Sigmoid colon (tissue), 4 donors: ENCODE measurements around the gene TEKT5.

ENCODE experiments used
- EP300 ChIP-seq, 4 donors: sonication (generic); formaldehyde crosslinking; IDR thresholded peaks; one replicate each; pipeline ENCODE4 v1.6.1; 2017; ENCODE audit warnings: antibody characterized with exemption in 4 of 4
- POLR2A ChIP-seq, 2 donors: fragments of 450-650 bp; IDR thresholded peaks; one replicate each; pipeline ENCODE4 v1.6.1; 2016; ENCODE audit warnings: antibody characterized with exemption in 2 of 2, mild to moderate bottlenecking in 2 of 2, moderate library complexity in 2 of 2
- POLR2AphosphoS5 ChIP-seq, 4 donors: sonication (generic); formaldehyde crosslinking; IDR thresholded peaks; one replicate each; pipeline ENCODE4 v1.6.1; 2017; ENCODE audit warnings: antibody characterized with exemption in 4 of 4
- TF ChIP-seq, protein P1 (sequence below), 4 experiments: fragments of 450-650 bp in 3 of 4; fragments of 200-600 bp in 1 of 4; IDR thresholded peaks; one replicate each; pipeline ENCODE4 v1.5.1; 2016 to 2019; ENCODE audit warnings: antibody characterized with exemption in 4 of 4, mild to moderate bottlenecking in 3 of 4, moderate library complexity in 2 of 4

DNA sequence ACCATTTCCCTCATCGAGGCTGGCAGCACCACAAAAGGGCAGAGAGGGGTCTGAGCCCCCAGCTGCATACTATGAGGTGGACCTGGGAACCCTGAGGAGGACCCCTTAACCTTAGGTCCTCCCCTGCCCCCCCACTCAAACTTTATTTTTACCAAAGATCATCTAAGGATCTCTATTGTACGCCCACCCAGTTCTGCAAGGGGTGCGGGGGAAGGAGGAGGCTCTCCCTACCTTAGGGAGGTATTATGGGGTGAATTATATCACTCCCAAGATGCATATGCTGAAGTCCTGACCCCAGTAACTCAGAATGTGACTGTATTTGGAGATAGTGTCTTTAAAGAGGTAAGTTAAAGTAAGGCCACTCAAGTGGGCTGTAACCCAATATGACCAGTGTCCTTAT is 87.6 kb downstream of the TEKT5 start:
- TF ChIP-seq EP300 (IDR thresholded peaks at IDR 0.05) (no peak), POLR2A (IDR thresholded peaks at IDR 0.05) (no peak), POLR2AphosphoS5 (IDR thresholded peaks at IDR 0.05) (no peak)
- TF ChIP-seq, protein P1, sequence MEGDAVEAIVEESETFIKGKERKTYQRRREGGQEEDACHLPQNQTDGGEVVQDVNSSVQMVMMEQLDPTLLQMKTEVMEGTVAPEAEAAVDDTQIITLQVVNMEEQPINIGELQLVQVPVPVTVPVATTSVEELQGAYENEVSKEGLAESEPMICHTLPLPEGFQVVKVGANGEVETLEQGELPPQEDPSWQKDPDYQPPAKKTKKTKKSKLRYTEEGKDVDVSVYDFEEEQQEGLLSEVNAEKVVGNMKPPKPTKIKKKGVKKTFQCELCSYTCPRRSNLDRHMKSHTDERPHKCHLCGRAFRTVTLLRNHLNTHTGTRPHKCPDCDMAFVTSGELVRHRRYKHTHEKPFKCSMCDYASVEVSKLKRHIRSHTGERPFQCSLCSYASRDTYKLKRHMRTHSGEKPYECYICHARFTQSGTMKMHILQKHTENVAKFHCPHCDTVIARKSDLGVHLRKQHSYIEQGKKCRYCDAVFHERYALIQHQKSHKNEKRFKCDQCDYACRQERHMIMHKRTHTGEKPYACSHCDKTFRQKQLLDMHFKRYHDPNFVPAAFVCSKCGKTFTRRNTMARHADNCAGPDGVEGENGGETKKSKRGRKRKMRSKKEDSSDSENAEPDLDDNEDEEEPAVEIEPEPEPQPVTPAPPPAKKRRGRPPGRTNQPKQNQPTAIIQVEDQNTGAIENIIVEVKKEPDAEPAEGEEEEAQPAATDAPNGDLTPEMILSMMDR (IDR thresholded peaks at IDR 0.05), result no peak
